Naive thymus-derived CD8-positive, alpha-beta T cell (primary cell): ENCODE results near the gene PSG6. TPM values are rescaled to one million over a fixed set of nuclear protein-coding genes. Genes with fewer than 3 reads are reported as not detected.
"Not testable (repeated sequence)": the region's sequence is repeated elsewhere in the genome, so short reads cannot be mapped to it uniquely, and the experiment has no call there.

Experiments used
- ATAC-seq, 2 donors: fragments of 150-1000 bp; cut with Tn5 transposase in 1 of 2; sonication (Bioruptor Pico), chemical (Tn5 transposase) in 1 of 2; 1 replicate in 1 of 2; 2 replicates in 1 of 2; pipeline ENCODE4 v1.10.0; 2021; ENCODE audit warnings: mild to moderate bottlenecking in 2 of 2, moderate library complexity in 2 of 2
- POLR2A ChIA-PET: fragments of 350-600 bp; sonication (Branson Sonifier 250); formaldehyde crosslinking; loops from one replicate; lab custom pipeline; 2021; ENCODE audit warnings: antibody characterized with exemption; lab: Charles Lee
- DNase-seq, 10 donors: peaks; one replicate each; pipeline versions ENCODE4 v3.0.0 to v3.0.0-alpha.2; 2020 to 2022
- H3K27ac Mint-ChIP-seq, 10 donors: one replicate each; pipeline ENCODE4 v1.8.0; 2020 to 2022; ENCODE audit warnings: mild to moderate bottlenecking in 10 of 10, mixed read lengths in 10 of 10, moderate library complexity in 4 of 10, inconsistent platforms in 1 of 10
- H3K27me3 Mint-ChIP-seq, 5 donors: one replicate each; pipeline ENCODE4 v1.8.0; 2021 to 2022; ENCODE audit warnings: mixed read lengths in 5 of 5
- H3K36me3 Mint-ChIP-seq, 3 donors: one replicate each; pipeline ENCODE4 v1.8.0; 2020 to 2022; ENCODE audit warnings: mixed read lengths in 3 of 3, mild to moderate bottlenecking in 2 of 3, inconsistent platforms in 1 of 3
- H3K4me1 Mint-ChIP-seq, 4 donors: one replicate each; pipeline ENCODE4 v1.8.0; 2021 to 2022; ENCODE audit warnings: mixed read lengths in 4 of 4
- H3K4me3 Mint-ChIP-seq, 10 donors: one replicate each; pipeline ENCODE4 v1.8.0; 2020 to 2022; ENCODE audit warnings: mild to moderate bottlenecking in 10 of 10, mixed read lengths in 10 of 10, moderate library complexity in 6 of 10, inconsistent platforms in 1 of 10
- H3K9me3 Mint-ChIP-seq, 9 donors: one replicate each; pipeline ENCODE4 v1.8.0; 2020 to 2022; ENCODE audit warnings: mixed read lengths in 9 of 9, mild to moderate bottlenecking in 3 of 9, inconsistent platforms in 1 of 9, moderate library complexity in 1 of 9
- polyA plus RNA-seq, 3 donors: library from polyadenylated mRNA; unstranded; fragments of 300-500 nt; fragmentation: Illumina TruSeq; gene quantifications; one replicate each; pipeline ENCODE4 v1.2.3, GENCODE V29; 2021
- total RNA-seq, 8 experiments: library from RNA in 2 of 8; stranded (reverse) in 2 of 8; gene quantifications; one replicate each; pipeline ENCODE4 v1.2.3 and lab custom pipeline; 2021 to 2026

The PSG6 gene
- total and polyA plus RNA-seq, 5 experiments from 2014 or later: not detected

DNA sequence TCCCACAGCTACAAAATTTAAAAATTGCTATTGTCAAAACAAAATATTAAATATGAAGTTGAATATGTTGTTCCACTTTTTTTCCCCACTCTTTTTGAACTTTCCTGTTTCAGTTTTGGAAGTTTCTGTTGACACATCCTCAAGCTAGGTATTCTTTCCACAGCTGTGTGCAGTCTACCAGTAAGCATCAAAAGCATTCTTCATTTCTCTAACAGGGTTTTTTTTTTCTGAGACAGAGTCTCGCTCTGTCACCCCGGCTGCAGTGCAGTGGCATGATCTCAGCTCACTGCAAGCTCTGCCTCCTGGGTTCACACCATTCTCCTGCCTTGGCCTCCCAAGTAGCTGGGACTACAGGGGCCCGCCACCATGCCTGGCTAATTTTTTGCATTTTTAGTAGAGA is 43.6 kb downstream of the PSG6 start:
- ATAC-seq, POLR2A ChIA-PET, DNase-seq, H3K4me1 Mint-ChIP-seq, H3K36me3 Mint-ChIP-seq, H3K9me3 Mint-ChIP-seq, H3K27ac Mint-ChIP-seq, H3K4me3 Mint-ChIP-seq: not testable (repeated sequence)
- peaks cover 0 to 24% (median 7%) of the 10 kb centered on the region in 5 donors for H3K27me3 Mint-ChIP-seq

DNA sequence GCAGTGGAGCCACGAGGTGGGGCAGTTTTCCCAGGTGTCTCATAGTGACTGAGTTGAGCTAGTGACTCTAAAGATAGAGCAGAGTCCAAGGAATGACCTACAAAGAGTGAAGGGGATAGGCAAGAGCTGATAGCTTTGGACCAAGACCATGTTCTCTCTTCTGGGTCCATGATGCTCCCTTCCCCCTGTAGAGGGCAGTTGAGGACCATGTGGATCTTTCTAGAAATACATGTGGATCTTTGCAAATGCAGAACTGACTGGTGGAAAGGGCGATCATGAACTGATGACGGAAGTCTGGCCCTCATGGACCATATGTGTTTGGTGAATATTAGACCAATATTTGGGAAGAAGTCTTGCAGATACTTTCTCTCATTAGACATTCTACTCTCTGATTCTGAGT is 45.1 kb downstream of the PSG6 start:
- Mint-ChIP-seq H3K4me3 (no peak overlapping the region), H3K27ac (no peak overlapping the region), H3K4me1 (no peaks in the 10 kb centered on the region), H3K9me3 (no peaks in the 10 kb centered on the region), H3K36me3 (no peaks in the 10 kb centered on the region), H3K27me3 (peaks cover 3 to 22% (median 11%) of the 10 kb centered on the region in 5 donors)
- DNase-seq (no peak), ATAC-seq (no peak)
- POLR2A ChIA-PET: no interaction called here

DNA sequence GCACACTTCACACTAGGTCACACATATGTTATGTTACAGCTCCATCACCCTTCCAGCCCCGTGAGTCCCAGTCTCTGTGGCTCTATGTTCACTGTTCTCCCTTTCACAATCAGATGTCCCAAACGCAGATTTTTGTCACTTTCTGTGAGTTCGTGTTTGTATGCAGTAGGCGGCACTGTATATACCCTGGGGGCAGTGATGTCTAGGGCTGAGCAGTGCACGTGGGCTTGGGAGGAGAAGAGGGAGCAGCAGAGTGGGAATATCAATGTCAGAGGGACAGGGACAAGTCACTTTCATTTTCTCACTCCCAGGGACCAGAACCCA is 60.2 kb downstream of the PSG6 start:
- ATAC-seq: no peak
- no peak for DNase-seq
- peaks cover 0 to 2% (median 0%) of the 10 kb centered on the region in 4 donors for H3K4me1 Mint-ChIP-seq
- no peak overlapping the region for H3K4me3 Mint-ChIP-seq
- POLR2A ChIA-PET: no interaction called here
- peaks cover 0 to 8% (median 0%) of the 10 kb centered on the region in 9 donors for H3K9me3 Mint-ChIP-seq
- H3K27me3 Mint-ChIP-seq: peaks cover 1 to 51% (median 23%) of the 10 kb centered on the region in 5 donors
- H3K36me3 Mint-ChIP-seq: no peaks in the 10 kb centered on the region
- no peak overlapping the region for H3K27ac Mint-ChIP-seq

DNA sequence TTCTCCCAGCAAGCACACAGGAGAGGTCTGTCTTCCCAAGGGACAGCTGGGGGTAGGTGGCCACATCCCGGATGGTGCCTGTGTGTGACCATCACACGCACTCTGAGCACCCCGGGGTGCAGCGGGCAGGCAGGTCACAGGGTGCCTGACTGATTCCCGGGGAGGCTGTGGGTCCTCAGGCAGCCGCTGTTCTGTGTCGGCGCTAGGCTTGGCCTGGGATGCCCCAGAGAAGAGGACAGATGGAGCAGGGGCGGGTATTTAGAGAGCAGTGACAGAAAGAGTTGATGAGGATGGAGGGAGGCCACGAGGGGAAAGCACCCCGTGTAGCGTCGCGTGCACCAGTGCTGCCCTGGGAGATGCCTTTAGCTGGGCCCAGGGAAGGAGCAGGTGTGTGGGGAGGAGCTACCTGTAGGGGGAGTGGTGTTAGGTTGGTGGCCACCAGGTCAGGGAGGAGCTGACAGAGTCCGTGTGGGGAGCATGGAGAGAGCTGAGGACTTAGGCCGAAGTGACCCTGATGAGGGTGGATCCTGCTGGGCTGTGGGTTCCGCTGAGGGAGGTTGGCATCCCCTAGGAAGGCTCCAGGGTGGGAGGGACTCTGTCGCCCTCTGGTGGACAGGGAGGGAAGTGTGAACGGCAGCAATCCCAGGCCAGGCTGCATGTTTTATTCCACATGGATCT is 60.7 kb downstream of the PSG6 start:
- POLR2A ChIA-PET, ATAC-seq, H3K36me3 Mint-ChIP-seq, H3K4me3 Mint-ChIP-seq, H3K4me1 Mint-ChIP-seq, H3K9me3 Mint-ChIP-seq: not testable (repeated sequence)
- Mint-ChIP-seq H3K27me3 (peaks cover 1 to 46% (median 23%) of the 10 kb centered on the region in 5 donors), H3K27ac (peak overlapping the region in 1 of 10 donors; percentile 64)
- peak in 1 of 10 donors; percentile 5 for DNase-seq

DNA sequence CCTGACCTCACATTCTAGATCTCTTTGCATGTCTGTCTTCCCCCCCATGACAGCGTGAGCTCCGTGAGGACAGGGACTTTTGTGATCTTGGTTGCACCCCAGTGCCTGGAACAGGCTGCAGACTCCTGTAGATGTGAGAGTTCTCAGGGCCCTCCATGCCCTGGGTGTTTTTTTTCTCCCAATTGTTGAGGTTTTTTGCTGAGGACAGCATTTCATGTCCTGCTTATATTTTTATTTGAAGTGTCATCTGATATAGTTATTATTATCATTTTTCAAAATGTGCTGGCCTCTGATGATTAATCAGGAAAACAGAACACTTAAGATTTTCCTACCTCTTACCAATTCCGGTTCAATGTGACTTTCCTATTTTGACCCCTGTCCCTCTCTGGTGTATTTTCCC is 62.9 kb downstream of the PSG6 start:
- H3K36me3 Mint-ChIP-seq, DNase-seq, H3K4me1 Mint-ChIP-seq, H3K4me3 Mint-ChIP-seq, H3K9me3 Mint-ChIP-seq, ATAC-seq, H3K27ac Mint-ChIP-seq, POLR2A ChIA-PET: not testable (repeated sequence)
- H3K27me3 Mint-ChIP-seq: peaks cover 1 to 31% (median 23%) of the 10 kb centered on the region in 5 donors

DNA sequence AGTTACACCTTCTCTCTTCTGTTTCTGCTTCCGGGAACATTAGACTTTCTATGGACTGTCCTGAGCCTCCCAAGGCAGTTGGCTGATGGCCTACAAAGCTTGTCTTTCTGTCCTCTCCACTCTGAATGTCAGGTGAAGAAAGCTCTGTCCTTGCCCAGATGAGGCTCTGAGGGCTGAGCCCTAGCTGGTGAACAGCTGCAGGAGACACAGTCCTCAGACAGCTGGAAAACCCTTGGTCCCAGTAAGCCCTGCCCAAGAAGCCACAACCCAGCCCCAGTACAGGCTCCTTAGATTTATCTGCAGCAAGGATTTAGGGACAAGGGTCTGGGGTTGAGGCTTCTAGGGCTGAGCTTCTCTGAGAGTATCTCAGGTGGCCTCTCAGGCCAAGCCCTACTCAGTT is 64.5 kb downstream of the PSG6 start:
- H3K9me3 Mint-ChIP-seq, H3K4me3 Mint-ChIP-seq, DNase-seq, H3K27ac Mint-ChIP-seq, ATAC-seq, H3K36me3 Mint-ChIP-seq, H3K4me1 Mint-ChIP-seq, POLR2A ChIA-PET: not testable (repeated sequence)
- peaks cover 1 to 31% (median 23%) of the 10 kb centered on the region in 5 donors for H3K27me3 Mint-ChIP-seq

DNA sequence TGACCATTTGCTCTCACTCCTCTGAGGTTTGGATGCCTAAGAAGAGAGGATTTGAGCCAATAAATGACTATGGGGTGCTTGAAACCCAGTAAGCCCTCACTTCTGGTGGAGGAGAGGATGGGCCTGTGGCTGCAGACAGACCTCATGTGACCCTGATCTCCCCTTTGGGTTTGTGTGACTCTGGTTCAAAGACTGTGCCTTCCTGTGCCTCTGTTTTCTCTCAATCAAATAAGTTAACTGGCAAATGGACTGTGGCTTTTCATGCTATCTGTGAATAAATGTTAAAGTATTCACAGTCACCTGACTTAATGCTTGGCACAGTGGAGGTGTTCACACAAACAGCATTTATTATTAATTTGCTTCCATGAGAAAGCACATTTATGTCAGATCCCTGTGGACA is 64.9 kb downstream of the PSG6 start:
- peaks cover 1 to 31% (median 21%) of the 10 kb centered on the region in 5 donors for H3K27me3 Mint-ChIP-seq
- H3K4me3 Mint-ChIP-seq, ATAC-seq, H3K4me1 Mint-ChIP-seq, DNase-seq, H3K27ac Mint-ChIP-seq, POLR2A ChIA-PET, H3K9me3 Mint-ChIP-seq, H3K36me3 Mint-ChIP-seq: not testable (repeated sequence)

Other genes starting within 250 kb of the PSG6 start
- not detected for gene PSG3, start 177.4 kb downstream of the PSG6 start, total RNA-seq
- not detected for gene PSG3, start 177.4 kb downstream of the PSG6 start, polyA plus RNA-seq
- not detected for gene PSG8, start 152.2 kb downstream of the PSG6 start, total RNA-seq
- gene PSG8, start 152.2 kb downstream of the PSG6 start, polyA plus RNA-seq: not detected
- not detected for gene PSG1, start 38.2 kb downstream of the PSG6 start, total RNA-seq
- not detected for gene PSG1, start 38.2 kb downstream of the PSG6 start, polyA plus RNA-seq
- not detected for gene PSG7, start 19.3 kb upstream of the PSG6 start, total RNA-seq
- gene PSG7, start 19.3 kb upstream of the PSG6 start, polyA plus RNA-seq: not detected
- gene PSG11, start 108.6 kb upstream of the PSG6 start, total RNA-seq: not detected
- gene PSG11, start 108.6 kb upstream of the PSG6 start, polyA plus RNA-seq: not detected
- not detected for gene PSG2, start 164.8 kb upstream of the PSG6 start, total RNA-seq
- gene PSG2, start 164.8 kb upstream of the PSG6 start, polyA plus RNA-seq: not detected